Breast epithelium (tissue), 4 donors: ENCODE results near the gene KCND2. TPM values are rescaled to one million over a fixed set of nuclear protein-coding genes. Genes with fewer than 3 reads are reported as not detected.

Experiments used
- DNase-seq, 2 donors: peaks; one replicate each; pipeline ENCODE4 v3.0.0-alpha.2; 2019; ENCODE audit warnings: low spot score in 2 of 2
- H3K27ac ChIP-seq, 2 donors: fragments of 200-600 bp; sonication (generic) in 1 of 2; one replicate each; pipeline ENCODE4 v1.5.1; 2016 to 2019; ENCODE audit warnings: mild to moderate bottlenecking in 1 of 2
- H3K27me3 ChIP-seq, 2 donors: fragments of 200-600 bp; sonication (generic) in 1 of 2; one replicate each; pipeline versions ENCODE4 v1.5.1 to v1.6.0; 2017 to 2019; ENCODE audit warnings: control low read depth in 1 of 2, mild to moderate bottlenecking in 1 of 2
- H3K36me3 ChIP-seq: fragments of 200-600 bp; one replicate; pipeline ENCODE4 v1.5.1; 2019
- H3K4me1 ChIP-seq, 2 donors: fragments of 200-600 bp; sonication (generic); one replicate each; pipeline ENCODE4 v1.5.1; 2016 to 2019; ENCODE audit warnings: control low read depth in 1 of 2
- H3K4me3 ChIP-seq, 3 donors: fragments of 200-600 bp; sonication (generic); 1 replicate in 2 of 3; 2 replicates in 1 of 3; pipeline ENCODE4 v1.5.1; 2016 to 2019; ENCODE audit warnings: mild to moderate bottlenecking in 3 of 3, moderate library complexity in 2 of 3
- H3K9me3 ChIP-seq, 2 donors: fragments of 200-600 bp; sonication (generic) in 1 of 2; one replicate each; pipeline ENCODE4 v1.5.1; 2016 to 2019; ENCODE audit warnings: control low read depth in 1 of 2
- CTCF ChIP-seq, 3 donors: fragments of 450-650 bp; IDR thresholded peaks; one replicate each; pipeline ENCODE4 v1.5.1; 2016 to 2017; ENCODE audit warnings: antibody characterized with exemption in 3 of 3, mild to moderate bottlenecking in 3 of 3, moderate library complexity in 3 of 3
- POLR2A ChIP-seq: fragments of 450-650 bp; IDR thresholded peaks from one replicate; pipeline ENCODE4 v1.6.1; 2016; ENCODE audit warnings: antibody characterized with exemption, mild to moderate bottlenecking, moderate library complexity
- POLR2AphosphoS5 ChIP-seq, 3 donors: sonication (generic); formaldehyde crosslinking; IDR thresholded peaks; one replicate each; pipeline ENCODE4 v1.6.1; 2017; ENCODE audit warnings: antibody characterized with exemption in 3 of 3
- intact Hi-C: fragments of 100-400 bp; cut with DNase I; formaldehyde crosslinking; loops from one replicate; pipeline ENCODE4 v1.15.1; 2023; ENCODE audit warnings: low total_unique reads
- total RNA-seq, 3 donors: library from RNA; depleted of rRNA; stranded (reverse); fragments of >200 nt; gene quantifications; one replicate each; pipeline ENCODE4 v1.1.0, GENCODE V29; 2016

KCND2 gene
- total RNA-seq, 3 donors from 2014 or later = 1.9 to 3.6 (median 2.6) TPM

GRCh38 chr7:120709252-120709971 is 436.4 kb downstream of the KCND2 start:
- Histone ChIP-seq H3K27me3 (no peaks in the 10 kb centered on the region), H3K4me1 (no peaks in the 10 kb centered on the region), H3K9me3 (no peaks in the 10 kb centered on the region), H3K27ac (no peak overlapping the region), H3K4me3 (no peak overlapping the region), H3K36me3 (no peaks in the 10 kb centered on the region)
- intact Hi-C loops = no loop called here
- DNase-seq = no peak
- TF ChIP-seq CTCF (IDR thresholded peaks at IDR 0.05) (no peak), POLR2A (no peak), POLR2AphosphoS5 (IDR thresholded peaks at IDR 0.05) (no peak)

- TF ChIP-seq CTCF (IDR thresholded peaks at IDR 0.05) (no peak), POLR2A (no peak), POLR2AphosphoS5 (IDR thresholded peaks at IDR 0.05) (no peak)
- H3K36me3 ChIP-seq = no peaks in the 10 kb centered on the region
- no peak for DNase-seq
- H3K4me3 ChIP-seq = no peak overlapping the region
- H3K9me3 ChIP-seq = no peaks in the 10 kb centered on the region
- H3K27me3 ChIP-seq = no peaks in the 10 kb centered on the region
- intact Hi-C loops = no loop called here
- no peaks in the 10 kb centered on the region for H3K4me1 ChIP-seq
- H3K27ac ChIP-seq = no peak overlapping the region
These were observed 437.0 kb downstream of the KCND2 start for GRCh38 chr7:120709972-120710320.

- no peaks in the 10 kb centered on the region for H3K27me3 ChIP-seq
- no peaks in the 10 kb centered on the region for H3K9me3 ChIP-seq
- no peak overlapping the region for H3K27ac ChIP-seq
- intact Hi-C loops = loop anchor here (2.0 kb wide), 1 partner anchor 22 kb away; no protein-coding TSS in a partner anchor
- DNase-seq = no peak
- H3K36me3 ChIP-seq = no peaks in the 10 kb centered on the region
- no peaks in the 10 kb centered on the region for H3K4me1 ChIP-seq
- no peak overlapping the region for H3K4me3 ChIP-seq
- no peak for TF ChIP-seq CTCF (IDR thresholded peaks at IDR 0.05)
- TF ChIP-seq POLR2A = no peak
- no peak for TF ChIP-seq POLR2AphosphoS5 (IDR thresholded peaks at IDR 0.05)
These were observed 442.0 kb downstream of the KCND2 start for GRCh38 chr7:120714945-120715344.

GRCh38 chr7:120716307-120716706 is 443.3 kb downstream of the KCND2 start:
- intact Hi-C loops = no loop called here
- DNase-seq = no peak
- TF ChIP-seq CTCF (IDR thresholded peaks at IDR 0.05) (no peak), POLR2A (no peak), POLR2AphosphoS5 (IDR thresholded peaks at IDR 0.05) (no peak)
- H3K9me3 ChIP-seq = no peaks in the 10 kb centered on the region
- H3K4me1 ChIP-seq = no peaks in the 10 kb centered on the region
- H3K27ac ChIP-seq = no peak overlapping the region
- H3K36me3 ChIP-seq = no peaks in the 10 kb centered on the region
- no peaks in the 10 kb centered on the region for H3K27me3 ChIP-seq
- H3K4me3 ChIP-seq = no peak overlapping the region

GRCh38 chr7:120717166-120717565 is 444.2 kb downstream of the KCND2 start:
- TF ChIP-seq POLR2AphosphoS5 (IDR thresholded peaks at IDR 0.05) (no peak), POLR2A (no peak), CTCF (IDR thresholded peaks at IDR 0.05) (no peak)
- Histone ChIP-seq H3K27ac (no peak overlapping the region), H3K4me3 (no peak overlapping the region), H3K27me3 (no peaks in the 10 kb centered on the region), H3K4me1 (no peaks in the 10 kb centered on the region), H3K9me3 (no peaks in the 10 kb centered on the region), H3K36me3 (no peaks in the 10 kb centered on the region)
- intact Hi-C loops = no loop called here
- no peak for DNase-seq
